Activated CD8-positive, alpha-beta memory T cell treated with anti-CD3 and anti-CD28 coated beads, Interleukin-2, amount 50 U/mL, for 24 hours (primary cell): Measurements from ENCODE around the gene NSUN4.

ENCODE experiments used
- DNase-seq: peaks from one replicate; pipeline ENCODE4 v3.0.0-alpha.2; 2020; ENCODE audit errors: extremely low read depth

NSUN4 gene

GRCh38 chr1:46405724-46406123 lies 65.1 kb downstream of the NSUN4 start:
- DNase-seq, result no peak

- DNase-seq, result no peak
Measured at GRCh38 chr1:46406881-46407608, 66.4 kb downstream of the NSUN4 start.

GRCh38 chr1:46407636-46408035 lies 67.0 kb downstream of the NSUN4 start:
- no peak for DNase-seq

GRCh38 chr1:46408356-46409062 lies 67.9 kb downstream of the NSUN4 start:
- DNase-seq, result no peak

GRCh38 chr1:46409063-46409372 lies 68.4 kb downstream of the NSUN4 start:
- DNase-seq, result no peak

GRCh38 chr1:46410156-46411009 lies 69.8 kb downstream of the NSUN4 start:
- no peak for DNase-seq

- DNase-seq, result no peak
Measured at GRCh38 chr1:46411010-46411405, 70.4 kb downstream of the NSUN4 start.
